IPS-NIHi7 (cell line): Measurements from ENCODE around the gene NACA2.
"Not testable (repeated sequence)": the region's sequence is repeated elsewhere in the genome, so short reads cannot be mapped to it uniquely, and the experiment has no call there.

Source experiments
- DNase-seq: peaks from one replicate; pipeline ENCODE4 v3.0.0; 2012; ENCODE audit warnings: mixed read lengths; ENCODE audit errors: extremely low spot score

Gene NACA2

DNA sequence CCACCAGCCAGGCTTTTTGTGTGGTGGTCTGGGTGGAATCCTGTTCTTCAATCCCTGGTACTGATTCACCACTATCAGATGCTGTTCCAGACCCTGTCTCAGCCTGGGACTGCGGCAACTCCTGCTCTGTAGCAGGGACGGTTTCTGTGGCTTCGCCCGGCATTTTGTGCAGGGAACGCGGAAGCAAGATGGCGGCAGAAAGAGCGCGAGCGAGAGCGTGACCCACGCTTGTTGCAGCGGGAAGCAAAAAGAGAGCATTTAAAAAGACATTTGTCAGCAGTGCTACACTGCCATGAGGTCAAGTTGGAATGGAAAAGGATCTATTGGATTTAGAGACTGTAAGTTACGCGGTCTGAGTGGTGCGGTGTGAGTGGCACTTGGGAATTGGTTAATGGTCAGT lies at the start of gene NACA2:
TSS of gene NACA2 (minus strand) at position 202 of the 400 bp plus-strand sequence. CDS start at position 163, 39 bp downstream.
- no peak for DNase-seq

DNA sequence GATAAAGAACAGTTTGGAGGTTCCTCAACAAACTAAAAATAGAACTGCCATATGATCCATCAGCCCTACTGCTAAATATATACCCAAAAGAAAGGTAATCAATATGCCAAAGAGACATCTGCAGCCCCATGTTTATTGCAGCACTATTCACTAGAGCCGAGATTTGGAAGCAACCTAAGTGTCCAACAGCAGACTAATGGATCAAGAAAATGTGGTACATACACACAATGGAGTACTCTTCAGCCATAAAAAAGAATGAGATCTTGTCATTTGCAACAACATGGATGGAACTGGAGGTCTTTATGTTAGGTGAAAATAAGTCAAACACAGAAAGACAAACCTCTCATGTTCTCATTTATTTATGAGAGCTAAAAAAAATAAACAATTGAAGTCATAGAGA lies 48.8 kb upstream of the NACA2 start:
- DNase-seq: no peak

DNA sequence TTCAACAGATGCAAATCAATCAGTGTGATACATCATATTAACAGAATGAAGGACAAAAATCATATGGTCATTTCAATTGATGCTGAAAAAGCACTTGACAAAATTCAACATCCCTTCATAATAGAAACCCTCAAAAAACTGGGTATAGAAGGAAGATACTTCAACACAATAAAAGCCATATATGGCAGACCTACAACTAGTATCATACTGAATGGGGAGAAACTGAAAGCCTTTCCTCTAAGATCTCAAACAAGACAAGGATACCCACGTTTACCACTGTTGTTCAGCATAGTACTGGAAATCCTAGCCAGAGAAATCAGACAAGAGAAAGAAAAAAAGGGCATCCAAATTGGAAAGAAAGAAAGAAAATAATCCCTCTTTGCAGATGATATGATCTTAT lies 47.1 kb upstream of the NACA2 start:
- no peak for DNase-seq

DNA sequence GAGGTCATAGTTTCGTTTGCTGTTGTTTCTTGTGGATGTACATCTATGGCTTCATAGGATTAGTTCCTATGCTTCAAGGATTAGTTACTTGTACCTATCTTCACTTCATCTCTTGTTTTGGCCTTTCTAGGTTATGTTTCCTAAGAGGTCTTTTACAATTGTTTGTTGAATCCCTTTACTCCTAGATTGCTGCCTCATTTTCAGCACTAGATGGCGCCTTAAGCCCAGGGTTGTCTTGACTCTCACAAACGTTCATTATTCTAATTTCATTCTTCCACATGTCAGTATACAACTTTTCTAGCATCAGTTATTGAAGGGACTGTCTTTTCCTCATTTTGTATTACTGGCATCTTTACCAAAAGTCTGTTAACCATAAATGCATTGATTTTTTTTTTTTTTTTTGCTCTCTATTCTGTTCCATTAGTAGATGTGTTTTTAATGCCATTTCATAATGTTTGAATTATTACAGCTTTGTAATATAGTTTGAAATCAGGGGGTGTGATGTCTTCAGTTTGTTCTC lies 45.0 kb upstream of the NACA2 start:
- DNase-seq: peak; percentile 18

DNA sequence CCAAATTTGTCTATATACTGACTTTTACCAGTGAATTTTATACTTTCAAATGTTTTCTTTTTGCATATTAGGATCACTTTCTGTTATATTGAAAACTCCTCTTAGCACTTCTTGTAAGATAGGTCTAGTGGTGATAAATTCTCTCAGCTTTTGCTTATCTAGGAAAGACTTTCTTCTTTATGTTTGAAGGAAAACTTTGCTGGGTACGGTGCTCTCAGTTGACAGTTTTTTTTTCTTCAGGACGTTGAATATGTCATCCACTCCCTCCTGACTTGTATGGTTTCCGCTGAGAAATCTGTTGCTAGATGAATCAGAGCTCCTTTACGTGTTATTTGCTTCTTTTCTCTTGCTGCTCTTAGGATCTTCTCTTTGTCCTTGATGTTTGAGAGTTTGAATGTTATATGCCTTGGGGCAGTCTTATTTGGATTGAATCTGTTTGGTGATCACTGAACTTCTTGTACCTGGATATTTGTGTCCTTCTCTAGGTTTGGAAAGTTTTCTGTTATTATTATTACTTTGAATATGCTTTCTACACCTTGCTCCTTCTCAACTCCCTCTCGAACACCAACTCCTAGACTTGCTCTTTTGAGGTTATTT lies 44.0 kb upstream of the NACA2 start:
- DNase-seq: no peak

DNA sequence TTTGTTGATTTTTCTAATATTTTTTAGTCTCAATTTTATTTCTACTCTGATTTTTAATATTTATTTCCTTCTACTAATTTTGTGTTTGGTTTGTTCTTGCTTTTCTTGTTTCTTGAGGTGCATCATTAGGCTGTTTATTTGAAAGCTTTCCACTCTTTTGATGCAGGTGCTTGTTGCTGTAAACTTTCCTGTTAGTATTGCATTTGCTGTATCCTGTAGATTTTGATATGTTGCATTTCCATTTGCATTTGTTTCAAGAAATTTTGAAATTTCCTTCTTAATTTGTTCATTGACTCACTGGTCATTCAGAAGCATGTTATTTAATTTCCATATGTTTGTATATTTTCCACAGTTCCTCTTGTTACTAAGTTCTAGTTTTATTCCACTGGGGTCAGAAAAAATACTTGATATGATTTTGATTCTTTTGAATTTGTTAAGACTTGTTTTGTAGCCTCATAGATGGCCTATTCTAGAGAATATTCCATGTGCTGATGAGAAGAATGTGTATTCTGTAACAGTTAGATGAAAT lies 43.1 kb upstream of the NACA2 start:
- no peak for DNase-seq

DNA sequence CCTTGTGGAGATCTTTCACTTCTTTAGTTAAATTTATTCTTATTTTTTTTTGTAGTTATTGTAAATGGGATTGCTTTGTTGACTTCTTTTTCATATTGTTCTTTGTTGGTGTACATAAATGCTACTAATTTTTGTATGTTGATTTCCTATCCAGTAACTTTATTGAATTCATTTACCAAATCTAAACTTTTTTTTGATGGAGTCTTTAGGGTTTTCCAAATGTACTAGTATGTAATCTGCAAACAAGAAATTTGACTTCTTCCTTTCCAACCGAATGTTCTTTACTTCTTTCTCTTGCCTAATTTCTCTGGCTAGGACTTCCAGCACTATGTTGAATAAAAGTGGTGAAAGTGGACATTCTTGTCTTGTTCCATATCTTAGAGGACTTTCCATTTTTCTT lies 41.8 kb upstream of the NACA2 start:
- DNase-seq: no peak

DNA sequence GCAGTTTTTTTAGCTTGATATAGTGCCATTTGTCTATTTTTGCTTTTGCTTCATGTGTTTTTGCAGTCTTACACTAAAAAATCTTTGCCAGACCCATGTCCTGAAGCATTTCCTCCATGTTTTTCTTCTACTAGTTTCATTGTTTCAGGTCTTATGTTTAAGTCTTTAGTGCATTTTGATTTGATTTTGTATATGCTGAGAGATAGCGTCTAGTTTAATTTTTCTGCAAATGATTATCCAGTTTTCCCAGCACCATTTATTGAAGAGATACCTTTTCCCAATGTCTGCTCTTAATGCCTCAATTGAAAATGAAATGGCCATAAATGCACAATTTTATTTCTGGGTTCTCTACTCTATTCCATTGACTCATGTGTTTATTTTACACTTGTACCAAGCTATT lies 40.8 kb upstream of the NACA2 start:
- DNase-seq: no peak

DNA sequence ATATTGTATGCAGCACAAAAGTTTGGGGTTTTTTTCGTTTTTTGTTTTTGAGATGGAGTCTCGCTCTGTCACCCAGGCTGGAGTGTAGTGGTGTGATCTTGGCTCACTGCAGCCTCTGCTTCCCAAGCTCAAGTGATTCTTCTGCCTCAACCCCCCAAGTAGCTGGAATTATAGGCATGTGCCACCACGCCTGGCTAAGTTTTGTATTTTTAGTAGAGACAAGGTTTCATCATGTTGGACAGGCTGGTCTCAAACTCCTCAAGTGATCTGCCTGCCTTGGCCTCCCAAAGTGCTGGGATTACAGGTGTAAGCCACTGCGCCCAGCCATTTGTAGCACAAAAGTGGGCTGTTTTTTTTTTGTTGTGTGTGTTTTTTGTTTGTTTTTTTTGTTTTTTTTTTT lies 37.1 kb upstream of the NACA2 start:
- not testable (repeated sequence) for DNase-seq

DNA sequence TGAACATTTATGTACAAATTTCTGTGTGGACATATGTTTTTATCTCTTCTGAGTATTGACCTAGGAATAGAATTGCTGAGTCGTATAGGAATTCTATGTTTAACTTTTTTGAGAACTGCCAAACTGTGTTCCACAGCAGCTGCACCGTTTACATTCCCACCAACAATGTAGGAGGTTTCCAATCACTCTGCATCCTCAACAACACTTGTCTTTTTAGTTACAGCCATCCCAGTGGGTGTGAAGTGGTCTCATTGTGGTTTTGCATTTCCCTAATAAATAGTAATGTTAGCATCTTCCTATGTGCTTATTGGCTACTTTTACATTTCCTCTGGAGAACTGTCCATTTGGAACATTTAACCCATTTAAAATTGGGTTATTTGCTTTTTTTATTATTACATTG lies 36.6 kb upstream of the NACA2 start:
- DNase-seq: no peak

DNA sequence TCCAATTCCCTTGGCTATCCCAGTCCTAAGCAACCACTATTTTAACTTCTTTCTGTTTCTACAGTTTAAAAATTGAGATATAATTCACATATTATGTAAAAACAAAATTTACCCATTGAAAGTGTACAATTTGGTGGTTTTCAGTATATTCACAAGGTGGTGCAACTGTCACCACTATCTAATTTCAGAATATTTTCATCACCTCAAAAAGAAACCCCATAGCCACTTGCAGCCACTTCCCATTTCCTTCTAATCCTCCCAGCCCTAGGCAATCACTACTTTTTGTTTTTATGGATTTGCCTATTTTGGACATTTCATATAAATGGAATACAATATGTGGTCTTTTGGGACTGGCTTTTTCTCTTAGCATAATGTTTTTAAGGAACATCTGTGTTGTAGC lies 36.1 kb upstream of the NACA2 start:
- no peak for DNase-seq

DNA sequence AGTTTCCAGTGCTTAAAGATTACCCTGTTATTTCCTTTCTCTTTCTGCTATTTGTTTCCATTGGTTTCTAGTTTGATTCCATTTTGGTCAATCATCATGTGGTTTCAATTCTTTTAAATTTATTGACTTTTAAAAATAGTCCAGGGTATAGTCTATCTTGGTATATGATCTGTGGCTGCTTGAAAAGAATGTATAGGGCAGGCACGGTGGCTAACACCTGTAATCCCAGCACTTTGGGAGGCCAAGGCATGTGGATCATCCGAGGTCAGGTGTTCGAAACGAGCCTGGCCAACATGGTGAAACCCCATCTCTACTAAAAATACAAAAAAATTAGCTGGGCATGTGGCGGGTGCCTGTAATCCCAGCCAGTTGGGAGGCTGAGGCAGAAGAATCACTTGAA lies 34.5 kb upstream of the NACA2 start:
- DNase-seq: no peak

DNA sequence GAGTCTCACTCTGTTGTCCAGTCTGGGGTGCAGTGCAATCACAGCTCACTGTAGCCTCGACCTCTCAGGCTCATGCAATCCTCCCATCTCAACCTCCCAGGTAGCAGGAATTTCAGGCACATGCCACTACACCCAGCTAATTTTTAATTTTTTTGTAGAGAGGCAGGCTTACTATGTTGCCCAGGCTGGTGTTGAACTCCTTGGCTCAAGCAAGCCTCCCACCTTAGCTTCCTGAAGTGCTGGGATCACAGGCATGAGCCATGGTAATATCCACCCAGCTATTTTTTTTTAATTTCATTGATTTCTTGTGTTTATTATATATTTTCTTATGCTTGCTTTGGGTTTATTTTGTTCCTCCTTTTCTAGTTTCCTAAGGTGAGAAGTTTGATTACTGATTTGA lies 33.9 kb upstream of the NACA2 start:
- DNase-seq: no peak

DNA sequence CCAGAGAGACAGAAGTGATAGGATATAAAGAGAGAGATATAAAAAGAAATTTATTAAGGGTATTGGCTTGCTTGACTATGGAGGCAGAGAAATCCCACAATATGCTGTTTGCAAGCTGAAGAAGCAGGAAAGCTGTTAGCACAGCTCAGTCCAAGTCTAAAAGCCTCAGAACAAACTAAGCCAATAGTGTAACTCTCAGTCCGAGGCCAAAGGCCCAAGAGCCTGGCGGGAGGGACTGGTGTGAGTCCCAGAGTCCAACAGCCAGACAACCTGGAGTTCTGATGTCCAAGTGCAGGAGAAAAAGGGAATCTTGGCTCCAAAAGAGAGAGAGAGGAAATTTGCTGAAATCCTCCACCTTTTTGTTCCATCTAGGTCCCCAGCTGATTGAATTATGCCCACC lies 30.3 kb upstream of the NACA2 start:
- DNase-seq: no peak

DNA sequence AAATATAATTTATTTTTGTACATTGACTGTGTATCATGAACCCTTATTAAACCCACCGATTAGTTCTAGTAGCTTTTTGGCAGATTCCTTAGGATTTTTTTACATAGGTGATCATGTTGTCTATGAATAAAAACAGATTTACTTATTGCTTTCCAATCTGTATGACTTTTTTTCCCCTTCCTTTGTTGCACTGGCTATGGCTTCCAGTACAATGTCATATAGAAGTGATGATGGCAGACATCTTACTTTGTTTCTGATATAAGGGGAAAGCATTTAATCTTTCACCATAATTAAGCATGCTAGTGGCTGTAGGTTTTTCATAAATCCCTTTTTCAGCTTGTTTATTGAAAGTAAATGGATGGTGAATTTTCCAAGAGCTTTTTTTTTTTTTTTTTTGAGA lies 28.9 kb upstream of the NACA2 start:
- no peak for DNase-seq

DNA sequence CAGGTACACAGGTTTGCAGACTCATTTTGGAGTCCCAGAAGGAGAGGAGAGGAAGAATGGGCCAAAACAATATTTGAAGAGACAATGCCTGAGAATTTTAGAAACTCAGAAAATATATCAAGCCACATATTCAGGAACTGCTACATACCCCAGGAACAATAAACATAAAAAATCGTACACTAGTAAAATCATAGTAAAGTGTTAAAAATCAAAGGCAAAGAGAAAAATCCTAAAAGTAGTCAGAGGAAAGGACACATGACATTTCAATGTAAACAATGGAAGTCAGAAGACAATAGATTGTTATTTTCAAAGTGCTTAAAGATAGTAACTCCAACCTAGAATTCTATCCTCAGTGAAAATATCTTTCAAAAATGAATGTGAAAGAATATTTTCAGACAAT lies 28.5 kb upstream of the NACA2 start:
- DNase-seq: no peak

DNA sequence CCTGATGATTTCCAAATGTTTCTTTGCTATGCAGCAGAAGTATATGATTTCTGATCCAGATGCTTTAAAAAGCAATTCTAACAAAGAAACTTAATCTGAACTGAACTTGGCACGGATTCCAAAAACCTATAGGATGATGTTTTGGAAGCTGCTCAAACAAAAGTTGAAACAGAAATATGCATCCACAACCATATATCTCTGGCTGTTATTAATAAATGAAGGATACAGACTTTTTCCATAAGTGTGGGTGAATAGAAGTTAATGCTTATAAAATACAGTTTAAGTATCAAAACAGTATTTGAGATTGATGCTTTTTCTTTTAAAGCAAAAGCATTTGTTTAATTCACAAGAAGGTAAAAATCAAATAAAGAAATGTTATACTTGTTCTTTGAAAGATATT lies 27.9 kb upstream of the NACA2 start:
- no peak for DNase-seq

DNA sequence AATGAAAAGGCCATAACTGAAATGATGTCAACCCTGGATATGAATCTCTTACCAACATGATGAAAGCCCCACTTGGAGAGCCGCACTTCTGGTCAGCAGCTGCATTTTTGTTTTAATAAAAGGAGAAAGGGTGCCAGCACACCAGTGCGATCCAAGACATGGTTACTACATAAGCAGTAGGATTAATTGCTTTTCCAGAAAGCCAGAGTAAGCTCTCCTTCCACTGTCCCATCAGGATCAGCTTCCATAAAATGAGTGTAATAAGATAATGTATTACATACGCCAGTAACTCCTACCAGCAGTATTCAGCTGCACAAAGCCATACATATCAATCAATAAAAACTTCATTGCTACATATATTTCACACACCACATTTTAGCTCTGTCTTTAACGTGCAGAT lies 26.3 kb upstream of the NACA2 start:
- DNase-seq: no peak

DNA sequence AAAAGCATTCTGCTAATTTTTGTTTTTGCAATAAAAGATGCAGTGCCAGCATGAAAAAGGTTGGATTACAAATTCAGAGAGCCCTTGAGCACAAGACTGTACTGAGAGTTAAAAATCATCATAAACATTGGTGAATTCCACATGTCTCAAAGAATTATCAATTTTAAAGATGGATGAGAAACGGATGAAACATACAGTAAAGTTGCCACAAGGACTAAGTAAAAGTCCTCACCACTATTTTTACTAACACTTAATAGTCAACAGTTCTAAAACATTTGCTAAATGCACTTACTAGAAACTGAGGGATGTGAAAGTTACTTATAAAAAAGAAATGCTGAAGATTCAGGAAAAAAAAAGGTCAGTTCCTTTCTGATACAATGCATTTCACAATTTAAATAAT lies 25.8 kb upstream of the NACA2 start:
- DNase-seq: no peak

DNA sequence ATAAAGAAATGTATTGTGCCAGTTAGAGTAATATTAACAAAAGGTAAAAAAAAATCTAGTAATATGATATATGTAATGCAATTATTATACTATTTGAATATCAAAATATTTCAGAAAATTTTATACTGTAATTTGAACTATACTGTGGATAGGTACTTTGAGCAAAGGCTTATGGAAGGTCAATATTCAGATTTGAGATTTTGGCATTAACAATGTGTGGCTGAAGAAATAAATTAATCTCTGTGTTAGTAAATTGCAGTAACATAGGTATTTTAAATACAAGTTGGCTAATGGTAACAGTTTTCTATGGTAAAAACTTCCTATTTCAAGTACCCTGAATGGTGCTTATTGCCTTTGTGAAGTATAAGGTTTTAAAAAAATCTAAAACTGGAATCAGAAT lies 23.2 kb upstream of the NACA2 start:
- no peak for DNase-seq

DNA sequence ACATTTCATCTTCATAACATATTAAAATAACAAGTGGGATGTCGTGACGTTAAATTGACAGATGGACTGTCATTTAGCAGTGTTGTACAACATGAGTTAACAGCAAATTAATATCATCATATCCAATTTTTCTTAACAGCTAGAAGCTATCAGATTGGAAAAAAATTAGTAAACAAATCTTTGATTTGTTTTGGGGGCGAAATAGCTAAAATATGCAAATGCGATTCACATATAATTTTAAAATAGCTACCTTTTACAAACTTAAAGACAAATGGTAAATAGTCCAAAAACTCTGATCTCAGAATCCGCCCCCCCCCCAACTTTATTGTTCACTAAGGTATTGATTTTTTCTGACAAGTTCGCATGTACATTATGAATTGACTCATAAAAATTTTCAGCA lies 20.3 kb upstream of the NACA2 start:
- no peak for DNase-seq

DNA sequence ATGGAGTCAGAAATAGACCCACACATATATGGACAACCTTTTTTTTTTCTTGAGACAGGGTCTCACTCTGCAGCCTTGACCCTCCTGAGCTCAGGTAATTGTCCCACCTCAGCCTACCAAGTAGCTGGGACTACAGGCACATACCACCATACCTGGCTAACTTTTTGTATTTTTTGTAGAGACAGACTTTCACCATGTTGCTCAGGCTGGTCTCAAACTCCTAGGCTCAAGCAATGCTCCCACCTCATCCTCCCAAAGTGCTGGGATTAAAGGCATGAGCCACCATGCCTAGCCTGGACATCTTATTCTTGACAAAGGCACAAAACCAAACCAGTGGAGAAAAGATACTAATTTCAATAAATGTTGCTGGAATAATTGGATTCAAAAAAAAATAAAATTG lies 14.7 kb upstream of the NACA2 start:
- DNase-seq: no peak

DNA sequence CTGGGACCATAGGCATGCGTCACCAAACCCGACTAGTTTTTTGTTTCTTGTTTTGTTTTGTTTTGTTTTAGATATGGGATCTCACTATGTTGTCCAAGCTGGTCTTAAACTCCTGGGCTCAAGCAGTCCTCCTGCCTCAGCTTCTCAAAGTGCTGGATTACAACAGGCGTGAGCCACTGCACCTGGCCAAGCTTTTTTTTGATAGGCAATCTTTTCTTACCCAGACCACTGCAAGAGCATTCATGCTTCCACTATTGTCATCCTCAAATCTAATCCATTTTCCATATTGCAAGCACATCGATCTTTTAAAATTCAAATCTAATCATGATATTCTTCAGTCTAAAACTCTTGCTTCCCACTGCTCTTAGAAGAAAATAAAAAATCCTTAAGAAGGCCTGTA lies 10.3 kb upstream of the NACA2 start:
- no peak for DNase-seq

DNA sequence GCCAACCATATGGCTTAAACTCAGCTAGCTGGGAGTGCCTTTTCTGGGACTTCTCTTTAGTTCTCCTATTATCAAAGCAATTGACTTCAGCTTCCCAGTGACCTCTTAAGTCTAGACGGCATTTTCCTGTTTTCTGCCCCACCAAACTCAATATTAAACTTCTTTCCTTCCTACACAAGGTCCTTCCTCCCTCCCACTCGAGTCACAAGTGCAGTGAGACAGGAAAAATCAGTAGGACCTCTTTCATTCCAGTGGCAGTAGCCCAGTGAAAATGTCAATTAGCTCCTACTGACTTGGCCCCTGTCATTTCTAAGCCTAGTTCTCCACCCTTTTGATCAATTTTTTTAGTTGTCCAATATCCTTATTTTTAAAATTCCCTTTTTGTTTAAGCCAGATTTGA lies 9.6 kb upstream of the NACA2 start:
- no peak for DNase-seq
